ENCODE results near the gene SSBP4. TPM values are rescaled to one million over a fixed set of nuclear protein-coding genes. Genes with fewer than 3 reads are reported as not detected.

SSBP4 gene
- total and polyA plus RNA-seq, 9 of the 15 experiments (the other 6 are each of a cell fraction or from before 2014, with no cell fraction given), result 1.1 to 189 (median 39.0) TPM

DNA sequence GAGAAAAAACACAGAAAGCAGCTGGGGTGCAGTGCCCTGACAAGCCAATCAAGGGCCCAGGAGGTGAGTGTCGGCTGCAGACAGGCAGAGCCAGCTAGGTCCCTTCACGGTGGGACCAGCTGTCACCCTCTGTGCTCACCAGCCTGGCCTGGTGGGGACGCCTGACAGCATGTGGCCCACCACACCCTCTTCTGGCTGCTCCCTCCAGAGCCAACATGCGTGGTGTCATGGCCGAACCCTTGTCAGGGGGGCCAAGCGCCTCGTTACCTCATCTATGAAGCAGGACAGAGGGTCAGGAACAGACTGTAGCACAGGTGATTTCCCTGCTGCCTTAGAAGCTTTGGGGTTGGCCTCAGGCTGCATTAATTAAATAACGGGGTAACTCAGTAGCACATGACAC lies 58.8 kb downstream of the SSBP4 start (continued):
- TF ChIP-seq ZBTB40 (IDR thresholded peaks at IDR 0.05) (no peak), ZBTB40 (CRISPR knock-in tag; IDR thresholded peaks at IDR 0.05) (no peak), DLX4 (CRISPR knock-in tag; IDR thresholded peaks at IDR 0.05) (no peak), XRCC5 (IDR thresholded peaks at IDR 0.05; ENCODE audit: low read depth, low read length) (no peak), KAT2B (IDR thresholded peaks at IDR 0.05; ENCODE audit: low read depth, low read length) (no peak), RNF2 (IDR thresholded peaks at IDR 0.05) (no peak), ZNF354B (CRISPR knock-in tag; IDR thresholded peaks at IDR 0.05) (no peak), ZNF77 (CRISPR knock-in tag; IDR thresholded peaks at IDR 0.05) (no peak), HLTF (IDR thresholded peaks at IDR 0.05) (no peak), ZNF407 (IDR thresholded peaks at IDR 0.05; ENCODE audit: low read depth) (no peak)
- TF ChIP-seq, protein P1, sequence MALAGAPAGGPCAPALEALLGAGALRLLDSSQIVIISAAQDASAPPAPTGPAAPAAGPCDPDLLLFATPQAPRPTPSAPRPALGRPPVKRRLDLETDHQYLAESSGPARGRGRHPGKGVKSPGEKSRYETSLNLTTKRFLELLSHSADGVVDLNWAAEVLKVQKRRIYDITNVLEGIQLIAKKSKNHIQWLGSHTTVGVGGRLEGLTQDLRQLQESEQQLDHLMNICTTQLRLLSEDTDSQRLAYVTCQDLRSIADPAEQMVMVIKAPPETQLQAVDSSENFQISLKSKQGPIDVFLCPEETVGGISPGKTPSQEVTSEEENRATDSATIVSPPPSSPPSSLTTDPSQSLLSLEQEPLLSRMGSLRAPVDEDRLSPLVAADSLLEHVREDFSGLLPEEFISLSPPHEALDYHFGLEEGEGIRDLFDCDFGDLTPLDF (CRISPR knock-in tag; IDR thresholded peaks at IDR 0.05), result no peak

Data from K562 (cell line).